Measurements from ENCODE around the gene ITPR3. TPM values are rescaled to one million over a fixed set of nuclear protein-coding genes. Genes with fewer than 3 reads are reported as not detected.

ITPR3 gene
- total RNA-seq, 3 donors from 2014 or later (not counting 1 experiment from before 2014, with no cell fraction given): 45.5 to 66.7 (median 46.0) TPM

- Mint-ChIP-seq H3K4me3 (no peak overlapping the region), H3K4me1 (peaks cover 25 to 27% of the 10 kb centered on the region in 2 donors), H3K27me3 (ENCODE audit: low read depth in 2 of 2) (no peaks in the 10 kb centered on the region), H3K27ac (peak overlapping the region; percentile 96 to 98), H3K36me3 (peaks cover 6% of the 10 kb centered on the region), H3K9me3 (no peaks in the 10 kb centered on the region)
- Histone ChIP-seq H3K4me3 (ENCODE audit: low read length) (no peak overlapping the region), H3K27me3 (ENCODE audit: control insufficient read depth, insufficient read depth, low read length) (no peaks in the 10 kb centered on the region), H3K27ac (ENCODE audit: low read length) (peak overlapping the region; percentile 83), H3K9me3 (ENCODE audit: control insufficient read depth, insufficient read depth, low read length) (no peaks in the 10 kb centered on the region), H3K36me3 (ENCODE audit: control insufficient read depth, insufficient read depth, low read length) (peaks cover 72% of the 10 kb centered on the region), H3K4me1 (ENCODE audit: control insufficient read depth, insufficient read depth, low read length) (peaks cover 49% of the 10 kb centered on the region)
- ATAC-seq (no peak), DNase-seq (no peak)
- TF ChIP-seq, protein P1, sequence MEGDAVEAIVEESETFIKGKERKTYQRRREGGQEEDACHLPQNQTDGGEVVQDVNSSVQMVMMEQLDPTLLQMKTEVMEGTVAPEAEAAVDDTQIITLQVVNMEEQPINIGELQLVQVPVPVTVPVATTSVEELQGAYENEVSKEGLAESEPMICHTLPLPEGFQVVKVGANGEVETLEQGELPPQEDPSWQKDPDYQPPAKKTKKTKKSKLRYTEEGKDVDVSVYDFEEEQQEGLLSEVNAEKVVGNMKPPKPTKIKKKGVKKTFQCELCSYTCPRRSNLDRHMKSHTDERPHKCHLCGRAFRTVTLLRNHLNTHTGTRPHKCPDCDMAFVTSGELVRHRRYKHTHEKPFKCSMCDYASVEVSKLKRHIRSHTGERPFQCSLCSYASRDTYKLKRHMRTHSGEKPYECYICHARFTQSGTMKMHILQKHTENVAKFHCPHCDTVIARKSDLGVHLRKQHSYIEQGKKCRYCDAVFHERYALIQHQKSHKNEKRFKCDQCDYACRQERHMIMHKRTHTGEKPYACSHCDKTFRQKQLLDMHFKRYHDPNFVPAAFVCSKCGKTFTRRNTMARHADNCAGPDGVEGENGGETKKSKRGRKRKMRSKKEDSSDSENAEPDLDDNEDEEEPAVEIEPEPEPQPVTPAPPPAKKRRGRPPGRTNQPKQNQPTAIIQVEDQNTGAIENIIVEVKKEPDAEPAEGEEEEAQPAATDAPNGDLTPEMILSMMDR (IDR thresholded peaks at IDR 0.05): no peak
- WGBS (ENCODE audit: insufficient coverage): 94% methylated on average over 15 of the region's 15 CpGs
- intact Hi-C loops (cut with micrococcal nuclease): loop anchor here (1.0 kb wide), 1 partner anchor 20 kb away; the partner anchor contains the start of gene UQCC2
These were observed 70.4 kb downstream of the ITPR3 start for GRCh38 chr6:33691456-33692077.

- peaks cover 69% of the 10 kb centered on the region for H3K36me3 ChIP-seq (ENCODE audit: control insufficient read depth, insufficient read depth, low read length)
- Mint-ChIP-seq H3K9me3 (no peaks in the 10 kb centered on the region), H3K4me1 (peaks cover 27 to 28% of the 10 kb centered on the region in 2 donors), H3K27me3 (ENCODE audit: low read depth in 2 of 2) (no peaks in the 10 kb centered on the region), H3K36me3 (peaks cover 6% of the 10 kb centered on the region), H3K27ac (peak overlapping the region; percentile 96 to 98), H3K4me3 (peak overlapping the region; percentile 70)
- TF ChIP-seq, protein P1 (IDR thresholded peaks at IDR 0.05): no peak
- peak overlapping the region; percentile 83 for H3K27ac ChIP-seq (ENCODE audit: low read length)
- H3K4me1 ChIP-seq (ENCODE audit: control insufficient read depth, insufficient read depth, low read length): peaks cover 55% of the 10 kb centered on the region
- intact Hi-C loops (cut with micrococcal nuclease): loop anchor here (1.0 kb wide), 1 partner anchor 19 kb away; the partner anchor contains the start of gene UQCC2
- no peak for DNase-seq
- no peaks in the 10 kb centered on the region for H3K27me3 ChIP-seq (ENCODE audit: control insufficient read depth, insufficient read depth, low read length)
- WGBS (ENCODE audit: insufficient coverage): 81% methylated on average over 12 of the region's 12 CpGs
- H3K4me3 ChIP-seq (ENCODE audit: low read length): no peak overlapping the region
- no peak for ATAC-seq
- no peaks in the 10 kb centered on the region for H3K9me3 ChIP-seq (ENCODE audit: control insufficient read depth, insufficient read depth, low read length)
These were observed 71.1 kb downstream of the ITPR3 start for GRCh38 chr6:33692078-33692759.

DNA sequence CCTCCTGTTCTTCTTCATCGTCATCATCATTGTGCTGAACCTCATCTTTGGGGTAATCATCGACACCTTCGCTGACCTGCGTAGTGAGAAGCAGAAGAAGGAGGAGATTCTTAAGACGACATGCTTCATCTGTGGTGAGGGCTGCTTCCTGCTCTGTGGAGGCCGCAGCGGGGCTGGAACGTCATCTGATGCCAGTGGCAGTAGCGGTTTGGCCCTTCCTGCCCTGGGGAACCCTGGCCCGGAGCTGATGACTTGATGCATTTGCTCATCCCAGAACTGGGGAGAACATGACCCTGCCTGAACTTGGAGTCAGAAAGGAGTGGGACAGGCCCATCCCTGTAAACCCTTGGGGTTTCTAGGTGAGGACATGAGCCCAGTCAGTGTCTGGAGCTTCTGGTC lies 71.6 kb downstream of the ITPR3 start:
- H3K27ac ChIP-seq (ENCODE audit: low read length): peak overlapping the region; percentile 83
- H3K36me3 Mint-ChIP-seq: peaks cover 6% of the 10 kb centered on the region
- DNase-seq (peak; percentile 69 to 83), ATAC-seq (peak; percentile 80 to 87 (median 80))
- no peaks in the 10 kb centered on the region for H3K9me3 Mint-ChIP-seq
- no peaks in the 10 kb centered on the region for H3K27me3 Mint-ChIP-seq (ENCODE audit: low read depth in 2 of 2)
- peak overlapping the region; percentile 96 to 98 for H3K27ac Mint-ChIP-seq
- H3K27me3 ChIP-seq (ENCODE audit: control insufficient read depth, insufficient read depth, low read length): no peaks in the 10 kb centered on the region
- H3K4me3 ChIP-seq (ENCODE audit: low read length): no peak overlapping the region
- intact Hi-C loops (cut with micrococcal nuclease): loop anchor here (1.0 kb wide), 1 partner anchor 19 kb away; the partner anchor contains the start of gene UQCC2
- WGBS (ENCODE audit: insufficient coverage): under 1% methylated on average over 10 of the region's 10 CpGs
- peaks cover 69% of the 10 kb centered on the region for H3K36me3 ChIP-seq (ENCODE audit: control insufficient read depth, insufficient read depth, low read length)
- H3K4me1 ChIP-seq (ENCODE audit: control insufficient read depth, insufficient read depth, low read length): peaks cover 59% of the 10 kb centered on the region
- peak overlapping the region; percentile 70 for H3K4me3 Mint-ChIP-seq
- no peaks in the 10 kb centered on the region for H3K9me3 ChIP-seq (ENCODE audit: control insufficient read depth, insufficient read depth, low read length)
- H3K4me1 Mint-ChIP-seq: peaks cover 27 to 31% of the 10 kb centered on the region in 2 donors
- TF ChIP-seq, protein P1 (IDR thresholded peaks at IDR 0.05): no peak

Data from natural killer cell (primary cell).